GM12892 (cell line): ENCODE measurements around the gene PHOX2B.

Experiments used
- POLR2A ChIP-seq: IDR thresholded peaks from 2 replicates; pipeline ENCODE4 v1.6.1; 2011; ENCODE audit warnings: low read depth, low read length, control low read depth
- POLR2AphosphoS5 ChIP-seq: IDR thresholded peaks from 2 replicates; pipeline ENCODE4 v1.6.1; 2011; ENCODE audit warnings: low read depth, low read length, control low read depth
- TAF1 ChIP-seq: IDR thresholded peaks from 2 replicates; pipeline ENCODE4 v1.6.1; 2011; ENCODE audit warnings: low read depth, mild to moderate bottlenecking, control low read depth, low read length, borderline replicate concordance

- TF ChIP-seq POLR2A (no peak), TAF1 (no peak), POLR2AphosphoS5 (no peak)
Measured at GRCh38 chr4:41787931-41788330, 39.4 kb upstream of the PHOX2B start.
